ENCODE results near the gene UAP1L1. TPM values are rescaled to one million over a fixed set of nuclear protein-coding genes. Genes with fewer than 3 reads are reported as not detected.

Gene UAP1L1
- total and polyA plus RNA-seq, 11 donors = 3.9 to 15.1 (median 9.4) TPM

GRCh38 chr9:137089232-137089947, 12.1 kb downstream of the UAP1L1 start:
- DNase-seq (peak in 1 of 5 donors; percentile 17), ATAC-seq (no peak)
- Histone ChIP-seq H3K9me3 (no peaks in the 10 kb centered on the region), H3K36me3 (peaks cover 0 to 52% (median 37%) of the 10 kb centered on the region in 9 donors), H3K4me3 (no peak overlapping the region), H3K27ac (no peak overlapping the region), H3K4me1 (peaks cover 0 to 31% (median 21%) of the 10 kb centered on the region in 12 donors), H3K27me3 (no peaks in the 10 kb centered on the region)
- intact Hi-C loops (cut with DNase I) = no loop called here
- no peak for TF ChIP-seq POLR2A (IDR thresholded peaks at IDR 0.05)
- TF ChIP-seq CTCF (IDR thresholded peaks at IDR 0.05) = no peak
- 77 to 83% (median 80%) methylated on average over 11 of the region's 11 CpGs for WGBS, 4 donors

GRCh38 chr9:137095664-137096517, 18.6 kb downstream of the UAP1L1 start:
- DNase-seq (peak in 2 of 5 donors; percentile 22 to 63), ATAC-seq (peak in 1 of 4 donors; percentile 35)
- Histone ChIP-seq H3K27ac (peak overlapping the region in 1 of 12 donors; percentile 75), H3K36me3 (peaks cover 0 to 94% (median 79%) of the 10 kb centered on the region in 9 donors), H3K4me3 (peak overlapping the region in 1 of 12 donors; percentile 33), H3K4me1 (no peaks in the 10 kb centered on the region), H3K9me3 (no peaks in the 10 kb centered on the region), H3K27me3 (no peaks in the 10 kb centered on the region)
- 81 to 88% (median 83%) methylated on average over 30 of the region's 30 CpGs for WGBS, 4 donors
- TF ChIP-seq POLR2A (IDR thresholded peaks at IDR 0.05) (no peak), CTCF (IDR thresholded peaks at IDR 0.05) (peak in 2 of 12 donors; percentile 8 to 30)
- intact Hi-C loops (cut with DNase I) = no loop called here

GRCh38 chr9:137096785-137097546, 19.6 kb downstream of the UAP1L1 start:
- H3K27me3 ChIP-seq = no peaks in the 10 kb centered on the region
- ATAC-seq (peak in 1 of 4 donors; percentile 9), DNase-seq (no peak)
- intact Hi-C loops (cut with DNase I) = no loop called here
- H3K36me3 ChIP-seq = peaks cover 0 to 94% (median 80%) of the 10 kb centered on the region in 9 donors
- TF ChIP-seq POLR2A (IDR thresholded peaks at IDR 0.05) (no peak), CTCF (IDR thresholded peaks at IDR 0.05) (no peak)
- H3K4me1 ChIP-seq = no peaks in the 10 kb centered on the region
- peak overlapping the region in 1 of 12 donors; percentile 33 for H3K4me3 ChIP-seq
- WGBS, 4 donors = 92 to 95% (median 95%) methylated on average over 24 to 31 of the region's 31 CpGs
- no peak overlapping the region for H3K27ac ChIP-seq
- H3K9me3 ChIP-seq = no peaks in the 10 kb centered on the region
